HG02852 (cell line): Measurements from ENCODE around the gene PIK3R1.

Experiments used
- ATAC-seq: cut with Tn5 transposase; IDR thresholded peaks from one replicate; pipeline ENCODE4 v1.9.1; 2021; ENCODE audit warnings: mild to moderate bottlenecking, moderate library complexity; ENCODE audit not compliant: unreplicated experiment

PIK3R1 gene

GRCh38 chr5:68319706-68320412 is 104.3 kb downstream of the PIK3R1 start:
- no peak for ATAC-seq

GRCh38 chr5:68320413-68320986 is 104.9 kb downstream of the PIK3R1 start:
- no peak for ATAC-seq

GRCh38 chr5:68325065-68325580 is 109.6 kb downstream of the PIK3R1 start:
- no peak for ATAC-seq

GRCh38 chr5:68329554-68330255 is 114.1 kb downstream of the PIK3R1 start:
- ATAC-seq: no peak

- ATAC-seq: no peak
Observed at GRCh38 chr5:68330574-68330973, 115.0 kb downstream of the PIK3R1 start.

- peak; percentile 77 for ATAC-seq
Observed at GRCh38 chr5:68331192-68332079, 115.9 kb downstream of the PIK3R1 start.

- peak; percentile 16 for ATAC-seq
Observed at GRCh38 chr5:68332080-68332451, 116.5 kb downstream of the PIK3R1 start.

GRCh38 chr5:68332556-68332955 is 117.0 kb downstream of the PIK3R1 start:
- no peak for ATAC-seq

- ATAC-seq: no peak
Observed at GRCh38 chr5:68333649-68334552, 118.3 kb downstream of the PIK3R1 start.

- ATAC-seq: no peak
Observed at GRCh38 chr5:68334553-68334886, 119.0 kb downstream of the PIK3R1 start.

- ATAC-seq: no peak
Observed at GRCh38 chr5:68335075-68335474, 119.5 kb downstream of the PIK3R1 start.

GRCh38 chr5:68336200-68336599 is 120.6 kb downstream of the PIK3R1 start:
- ATAC-seq: no peak

- ATAC-seq: no peak
Observed at GRCh38 chr5:68337235-68337634, 121.7 kb downstream of the PIK3R1 start.

- ATAC-seq: no peak
Observed at GRCh38 chr5:68339921-68340321, 124.4 kb downstream of the PIK3R1 start.

GRCh38 chr5:68341006-68341405 is 125.5 kb downstream of the PIK3R1 start:
- ATAC-seq: no peak

- no peak for ATAC-seq
Observed at GRCh38 chr5:68342693-68343092, 127.1 kb downstream of the PIK3R1 start.

GRCh38 chr5:68343421-68343826 is 127.9 kb downstream of the PIK3R1 start:
- ATAC-seq: peak; percentile 84

GRCh38 chr5:68344447-68345111 is 129.0 kb downstream of the PIK3R1 start:
- peak; percentile 61 for ATAC-seq

GRCh38 chr5:68345171-68345570 is 129.6 kb downstream of the PIK3R1 start:
- no peak for ATAC-seq

- no peak for ATAC-seq
Observed at GRCh38 chr5:68345582-68345981, 130.0 kb downstream of the PIK3R1 start.
